Endothelial cell of umbilical vein (primary cell): ENCODE data around the gene KCNH1.

ENCODE experiments used
- EZH2 ChIP-seq: IDR thresholded peaks from 2 replicates; pipeline ENCODE4 v1.6.1; 2012; ENCODE audit warnings: borderline replicate concordance, low read depth, mild to moderate bottlenecking, moderate library complexity, low read length, inconsistent platforms; ENCODE audit not compliant: severe bottlenecking
- FOS ChIP-seq: IDR thresholded peaks from 2 replicates; pipeline ENCODE4 v1.6.1; 2011; ENCODE audit warnings: mild to moderate bottlenecking, low read length, moderate library complexity, borderline replicate concordance; ENCODE audit not compliant: insufficient read depth
- JUN ChIP-seq: IDR thresholded peaks from 2 replicates; pipeline ENCODE4 v1.6.1; 2011; ENCODE audit warnings: borderline replicate concordance, low read depth; ENCODE audit not compliant: insufficient read length, insufficient read depth
- POLR2AphosphoS5 ChIP-seq: IDR thresholded peaks from 2 replicates; pipeline ENCODE4 v1.6.1; 2012; ENCODE audit warnings: low read depth, mild to moderate bottlenecking, control low read depth, low read length, moderate library complexity; ENCODE audit not compliant: insufficient read depth
- TF ChIP-seq, protein P1 (sequence below), 2 donors: IDR thresholded peaks; 1 replicate in 1 of 2; 2 replicates in 1 of 2; pipeline ENCODE4 v1.5.1; 2011; ENCODE audit warnings: low read length in 2 of 2, mild to moderate bottlenecking in 2 of 2, moderate library complexity in 2 of 2, control low read depth in 1 of 2, inconsistent platforms in 1 of 2, low read depth in 1 of 2; ENCODE audit not compliant: insufficient read depth in 1 of 2; ENCODE audit errors: extremely low read depth in 1 of 2

DNA sequence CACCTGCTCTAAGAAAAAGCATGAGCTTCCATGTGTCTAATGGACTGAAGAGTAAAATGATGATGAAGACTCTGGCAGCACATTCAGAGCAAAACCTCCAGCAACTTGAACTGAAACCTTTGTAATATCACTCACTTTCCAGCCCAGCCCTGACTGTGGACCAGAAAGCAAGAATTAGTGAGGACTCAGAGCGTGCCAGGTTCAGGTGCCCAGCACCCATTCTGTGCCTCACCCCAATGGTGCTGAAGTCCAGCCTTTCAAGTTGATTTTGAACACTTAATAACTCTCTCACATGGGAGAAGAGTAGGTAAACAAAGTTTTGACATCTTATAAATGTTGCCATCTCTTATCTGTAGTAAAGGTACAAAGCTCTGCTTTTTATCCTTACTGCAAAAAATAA is 350.0 kb downstream of the KCNH1 start:
- TF ChIP-seq POLR2AphosphoS5: no peak
- TF ChIP-seq, protein P1, sequence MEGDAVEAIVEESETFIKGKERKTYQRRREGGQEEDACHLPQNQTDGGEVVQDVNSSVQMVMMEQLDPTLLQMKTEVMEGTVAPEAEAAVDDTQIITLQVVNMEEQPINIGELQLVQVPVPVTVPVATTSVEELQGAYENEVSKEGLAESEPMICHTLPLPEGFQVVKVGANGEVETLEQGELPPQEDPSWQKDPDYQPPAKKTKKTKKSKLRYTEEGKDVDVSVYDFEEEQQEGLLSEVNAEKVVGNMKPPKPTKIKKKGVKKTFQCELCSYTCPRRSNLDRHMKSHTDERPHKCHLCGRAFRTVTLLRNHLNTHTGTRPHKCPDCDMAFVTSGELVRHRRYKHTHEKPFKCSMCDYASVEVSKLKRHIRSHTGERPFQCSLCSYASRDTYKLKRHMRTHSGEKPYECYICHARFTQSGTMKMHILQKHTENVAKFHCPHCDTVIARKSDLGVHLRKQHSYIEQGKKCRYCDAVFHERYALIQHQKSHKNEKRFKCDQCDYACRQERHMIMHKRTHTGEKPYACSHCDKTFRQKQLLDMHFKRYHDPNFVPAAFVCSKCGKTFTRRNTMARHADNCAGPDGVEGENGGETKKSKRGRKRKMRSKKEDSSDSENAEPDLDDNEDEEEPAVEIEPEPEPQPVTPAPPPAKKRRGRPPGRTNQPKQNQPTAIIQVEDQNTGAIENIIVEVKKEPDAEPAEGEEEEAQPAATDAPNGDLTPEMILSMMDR (IDR thresholded peaks at IDR 0.05; ENCODE audit: extremely low read depth in 1 of 2, insufficient read depth in 1 of 2, low read depth in 1 of 2, low read length in 2 of 2): no peak
- no peak for TF ChIP-seq FOS
- no peak for TF ChIP-seq EZH2
- no peak for TF ChIP-seq JUN
